ENCODE results near the gene FTSJ3.

- TF ChIP-seq CTCF (IDR thresholded peaks at IDR 0.05; ENCODE audit: poor library complexity) (no peak), EZH2 (IDR thresholded peaks at IDR 0.05; ENCODE audit: borderline replicate concordance) (no peak), EZH2phosphoT487 (IDR thresholded peaks at IDR 0.05; ENCODE audit: low read depth, severe bottlenecking, unreplicated experiment) (no peak)
Measured at GRCh38 chr17:63780928-63781327, 46.5 kb downstream of the FTSJ3 start.
